ENCODE data around the gene DDX3X. TPM values are rescaled to one million over a fixed set of nuclear protein-coding genes. Genes with fewer than 3 reads are reported as not detected.

The DDX3X gene
- total and polyA plus RNA-seq, 2 donors (not counting 1 experiment from before 2014, with no cell fraction given), result 97.6 to 216 TPM

- Histone ChIP-seq H3K4me2 (ENCODE audit: extremely low read depth, insufficient read depth, low read length) (no peak overlapping the region), H4K20me1 (ENCODE audit: control insufficient read depth, extremely low read depth, insufficient read depth, low read length) (no peaks in the 10 kb centered on the region), H3K27me3 (ENCODE audit: control insufficient read depth, insufficient read depth, low read length) (no peaks in the 10 kb centered on the region), H3K36me3 (ENCODE audit: control insufficient read depth, insufficient read depth, low read length) (no peaks in the 10 kb centered on the region), H3K9me3 (ENCODE audit: control insufficient read depth, insufficient read depth, low read depth, low read length) (no peaks in the 10 kb centered on the region), H2AFZ (ENCODE audit: low read length) (no peak overlapping the region), H3K9ac (ENCODE audit: insufficient read depth, low read length) (no peak overlapping the region), H3K4me3 (replicated peaks in 1 of 4; ENCODE audit: control extremely low read depth in 1 of 4, insufficient read depth in 1 of 4, low read depth in 3 of 4, low read length in 4 of 4) (no peak overlapping the region), H3K4me1 (ENCODE audit: control insufficient read depth, extremely low read depth, insufficient read depth, low read length) (peaks cover 9% of the 10 kb centered on the region), H3K79me2 (ENCODE audit: control insufficient read depth, insufficient read depth, low read length) (no peaks in the 10 kb centered on the region), H3K27ac (ENCODE audit: insufficient read depth, low read length) (peak overlapping the region; percentile 61)
- DNase-seq (ENCODE audit: low read depth in 2 of 2), result peak; percentile 50 to 56
- TF ChIP-seq EZH2 (IDR thresholded peaks at IDR 0.05; ENCODE audit: low read length, missing control alignments) (no peak), CTCF (conservative IDR thresholded peaks at IDR 0.05 in 1 of 2, IDR thresholded peaks at IDR 0.05 in 1 of 2; ENCODE audit: low read depth in 1 of 2, low read length in 2 of 2) (no peak)
Observed at GRCh38 chrX:41300758-41301437, 33.1 kb upstream of the DDX3X start.

GRCh38 chrX:41301438-41301824 is 32.5 kb upstream of the DDX3X start:
- H3K4me3 ChIP-seq (replicated peaks in 1 of 4; ENCODE audit: control extremely low read depth in 1 of 4, insufficient read depth in 1 of 4, low read depth in 3 of 4, low read length in 4 of 4), result no peak overlapping the region
- no peak for DNase-seq (ENCODE audit: low read depth in 2 of 2)
- H2AFZ ChIP-seq (ENCODE audit: low read length), result no peak overlapping the region
- no peaks in the 10 kb centered on the region for H4K20me1 ChIP-seq (ENCODE audit: control insufficient read depth, extremely low read depth, insufficient read depth, low read length)
- no peak overlapping the region for H3K9ac ChIP-seq (ENCODE audit: insufficient read depth, low read length)
- peak overlapping the region; percentile 61 for H3K27ac ChIP-seq (ENCODE audit: insufficient read depth, low read length)
- H3K4me1 ChIP-seq (ENCODE audit: control insufficient read depth, extremely low read depth, insufficient read depth, low read length), result peaks cover 9% of the 10 kb centered on the region
- TF ChIP-seq CTCF (conservative IDR thresholded peaks at IDR 0.05 in 1 of 2, IDR thresholded peaks at IDR 0.05 in 1 of 2; ENCODE audit: low read depth in 1 of 2, low read length in 2 of 2), result no peak
- no peak for TF ChIP-seq EZH2 (IDR thresholded peaks at IDR 0.05; ENCODE audit: low read length, missing control alignments)
- no peaks in the 10 kb centered on the region for H3K27me3 ChIP-seq (ENCODE audit: control insufficient read depth, insufficient read depth, low read length)
- H3K9me3 ChIP-seq (ENCODE audit: control insufficient read depth, insufficient read depth, low read depth, low read length), result no peaks in the 10 kb centered on the region
- no peaks in the 10 kb centered on the region for H3K79me2 ChIP-seq (ENCODE audit: control insufficient read depth, insufficient read depth, low read length)
- H3K4me2 ChIP-seq (ENCODE audit: extremely low read depth, insufficient read depth, low read length), result no peak overlapping the region
- H3K36me3 ChIP-seq (ENCODE audit: control insufficient read depth, insufficient read depth, low read length), result no peaks in the 10 kb centered on the region

GRCh38 chrX:41302370-41302769 is 31.6 kb upstream of the DDX3X start:
- H3K79me2 ChIP-seq (ENCODE audit: control insufficient read depth, insufficient read depth, low read length), result no peaks in the 10 kb centered on the region
- H2AFZ ChIP-seq (ENCODE audit: low read length), result no peak overlapping the region
- H3K9ac ChIP-seq (ENCODE audit: insufficient read depth, low read length), result no peak overlapping the region
- no peak for DNase-seq (ENCODE audit: low read depth in 2 of 2)
- no peak for TF ChIP-seq EZH2 (IDR thresholded peaks at IDR 0.05; ENCODE audit: low read length, missing control alignments)
- TF ChIP-seq CTCF (conservative IDR thresholded peaks at IDR 0.05 in 1 of 2, IDR thresholded peaks at IDR 0.05 in 1 of 2; ENCODE audit: low read depth in 1 of 2, low read length in 2 of 2), result no peak
- H3K27me3 ChIP-seq (ENCODE audit: control insufficient read depth, insufficient read depth, low read length), result no peaks in the 10 kb centered on the region
- H3K36me3 ChIP-seq (ENCODE audit: control insufficient read depth, insufficient read depth, low read length), result no peaks in the 10 kb centered on the region
- H3K9me3 ChIP-seq (ENCODE audit: control insufficient read depth, insufficient read depth, low read depth, low read length), result no peaks in the 10 kb centered on the region
- H3K4me1 ChIP-seq (ENCODE audit: control insufficient read depth, extremely low read depth, insufficient read depth, low read length), result peaks cover 9% of the 10 kb centered on the region
- no peak overlapping the region for H3K4me2 ChIP-seq (ENCODE audit: extremely low read depth, insufficient read depth, low read length)
- H3K4me3 ChIP-seq (replicated peaks in 1 of 4; ENCODE audit: control extremely low read depth in 1 of 4, insufficient read depth in 1 of 4, low read depth in 3 of 4, low read length in 4 of 4), result no peak overlapping the region
- H3K27ac ChIP-seq (ENCODE audit: insufficient read depth, low read length), result no peak overlapping the region
- H4K20me1 ChIP-seq (ENCODE audit: control insufficient read depth, extremely low read depth, insufficient read depth, low read length), result no peaks in the 10 kb centered on the region

Measured in fibroblast of lung (primary cell).